ENCODE measurements around the gene CCDC157. TPM values are rescaled to one million over a fixed set of nuclear protein-coding genes. Genes with fewer than 3 reads are reported as not detected.

CCDC157 gene
- total and polyA plus RNA-seq, 2 of the 4 experiments (the other 2 are of a cell fraction) = 0.90 to 2.2 TPM

- no peak overlapping the region for H3K23ac ChIP-seq (ENCODE audit: low read depth, low read length)
- no peak overlapping the region for H3K56ac ChIP-seq (ENCODE audit: extremely low read depth, insufficient read depth, low read length)
- WGBS, 2 experiments (ENCODE audit: extremely low coverage in 2 of 2, insufficient read length in 1 of 2) = no CpG with 5 or more reads among the region's 4 CpGs
- H3K14ac ChIP-seq (replicated peaks; ENCODE audit: low read depth, low read length) = no peak overlapping the region
- ATAC-seq (ENCODE audit: low read depth) (no peak), DNase-seq (no peak)
- dilution Hi-C loops (cut with HindIII; ENCODE audit: low sequenced_read_pairs, unreplicated experiment) (no loop called here), intact Hi-C loops (cut with micrococcal nuclease) (no loop called here), in situ Hi-C loops (cut with MboI; ENCODE audit: low sequenced_read_pairs) (no loop called here)
- H3K9me1 ChIP-seq (ENCODE audit: insufficient read depth, low read length) = peaks cover 11% of the 10 kb centered on the region
- H3K79me1 ChIP-seq (ENCODE audit: low read depth in 1 of 2, low read length in 2 of 2) = peaks cover 2 to 11% of the 10 kb centered on the region in 2 experiments; a peak in 3 of 4 replicates
- no peak overlapping the region for H4K8ac ChIP-seq (ENCODE audit: low read depth in 2 of 2, low read length in 2 of 2)
- H2AFZ ChIP-seq (replicated peaks; ENCODE audit: low read length, poor library complexity) = no peak overlapping the region
- H3K9ac ChIP-seq (ENCODE audit: low read depth, low read length) = no peak overlapping the region
- no peak overlapping the region for H3K4ac ChIP-seq (ENCODE audit: low read depth, low read length)
- no peak overlapping the region for H4K91ac ChIP-seq (ENCODE audit: insufficient read depth, low read depth, low read length)
- no TSS peak for BruUV-seq (replicated peaks)
- H3K27ac ChIP-seq (ENCODE audit: insufficient read depth, low read length) = no peak overlapping the region
- H3K9me3 ChIP-seq (ENCODE audit: control insufficient read depth, insufficient read depth, low read length) = no peaks in the 10 kb centered on the region
- H4K20me1 ChIP-seq (ENCODE audit: insufficient read depth, low read length) = 0 out of 2 replicates have a peak, but pooled peaks cover 3% of the 10 kb centered on the region
- no peaks in the 10 kb centered on the region for H3K4me1 ChIP-seq (ENCODE audit: control insufficient read depth, insufficient read depth, low read length)
- H4K5ac ChIP-seq (ENCODE audit: low read depth, low read length) = no peak overlapping the region
- no peaks in the 10 kb centered on the region for H3K27me3 ChIP-seq (ENCODE audit: control insufficient read depth, insufficient read depth, low read length)
- H3K18ac ChIP-seq (ENCODE audit: low read depth, low read length) = no peak overlapping the region
- CTCF ChIA-PET = no interaction called here
- POLR2A ChIA-PET (ENCODE audit: unreplicated experiment) = no interaction called here
- H3K4me2 ChIP-seq (ENCODE audit: low read depth, low read length) = no peak overlapping the region
- H2BK15ac ChIP-seq (ENCODE audit: low read depth, low read length) = no peak overlapping the region
- H3K36me3 ChIP-seq (ENCODE audit: control insufficient read depth, insufficient read depth, low read length) = peaks cover 76% of the 10 kb centered on the region
- no peak overlapping the region for H3K4me3 ChIP-seq (ENCODE audit: insufficient read depth, low read depth, low read length)
- no peak overlapping the region for H2BK5ac ChIP-seq (ENCODE audit: low read depth, low read length, poor library complexity, severe bottlenecking)
- no peak overlapping the region for H2AK9ac ChIP-seq (replicated peaks; ENCODE audit: low read depth, low read length, poor library complexity)
- no peak overlapping the region for H2BK120ac ChIP-seq (ENCODE audit: low read depth, low read length)
- H2AK5ac ChIP-seq (ENCODE audit: low read depth, low read length) = no peak overlapping the region
- TF ChIP-seq POLR2A (IDR thresholded peaks at IDR 0.05; ENCODE audit: low read depth, low read length) (no peak), MAZ (IDR thresholded peaks at IDR 0.05; ENCODE audit: borderline replicate concordance, low read depth, low read length) (no peak), MXI1 (IDR thresholded peaks at IDR 0.05; ENCODE audit: borderline replicate concordance, low read depth, low read length) (no peak), CEBPB (IDR thresholded peaks at IDR 0.05; ENCODE audit: low read depth, low read length) (no peak), FOS (IDR thresholded peaks at IDR 0.05; ENCODE audit: low read depth, low read length) (no peak), ELK1 (IDR thresholded peaks at IDR 0.05; ENCODE audit: borderline replicate concordance, low read depth, low read length) (no peak), USF2 (IDR thresholded peaks at IDR 0.05; ENCODE audit: low read depth, low read length) (no peak), MAFK (IDR thresholded peaks at IDR 0.05; ENCODE audit: low read depth, low read length) (no peak), BHLHE40 (IDR thresholded peaks at IDR 0.05; ENCODE audit: low read depth, low read length) (no peak)
- no peak overlapping the region for H2BK20ac ChIP-seq (ENCODE audit: low read depth, low read length)
Observed at GRCh38 chr22:30334646-30335045, 22.2 kb upstream of the CCDC157 start.

All from IMR-90 (cell line).